Measurements from ENCODE around the gene ERC2. TPM values are rescaled to one million over a fixed set of nuclear protein-coding genes. Genes with fewer than 3 reads are reported as not detected.

ERC2 gene
- polyA plus RNA-seq, 2 of the 4 experiments (the other 2 are of a cell fraction), result 0.16 TPM; not detected in 1

DNA sequence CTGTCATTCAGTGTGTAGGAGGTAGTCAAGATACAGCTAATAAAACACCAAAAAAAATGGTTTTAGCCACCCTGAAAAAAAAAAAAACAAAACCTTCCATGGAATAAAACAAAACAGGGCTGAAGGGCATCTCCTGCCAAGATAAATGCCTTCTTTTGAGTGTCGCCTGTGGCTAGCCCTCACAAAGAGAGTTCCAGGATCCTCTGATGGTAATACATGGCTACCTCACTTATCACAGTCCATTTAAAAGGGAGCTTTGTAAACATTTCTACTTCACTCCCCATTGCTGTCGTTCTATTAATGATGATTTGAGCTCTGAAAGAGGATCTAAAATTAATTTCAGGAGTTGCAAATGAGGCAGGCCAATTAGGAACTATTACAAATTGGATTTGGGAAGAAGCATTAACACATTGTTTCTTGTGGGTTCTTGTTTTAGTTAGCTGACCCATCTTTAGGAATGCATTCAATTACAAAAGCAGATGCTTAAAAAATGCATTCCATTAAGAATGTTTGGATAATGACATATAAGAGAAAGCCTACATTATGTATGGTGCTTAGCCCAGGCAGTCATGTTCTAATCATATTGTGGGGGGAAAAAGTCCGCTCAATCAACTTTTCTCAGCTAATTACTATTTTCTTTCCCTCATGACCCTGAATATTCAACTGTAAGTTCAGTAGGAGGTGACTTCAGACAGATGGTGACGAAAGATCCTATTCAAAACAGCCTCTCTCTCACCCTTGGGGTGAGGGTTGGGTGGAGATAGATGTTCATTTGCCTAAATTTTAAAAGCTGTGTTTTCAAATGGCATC, 726.0 kb downstream of the ERC2 start:
- DNase-seq (ENCODE audit: low read depth in 1 of 2, low spot score in 1 of 2), result no peak
- no peak for TF ChIP-seq KDM5A (IDR thresholded peaks at IDR 0.05)
- Histone ChIP-seq H3K9me3 (no peaks in the 10 kb centered on the region), H3K4me1 (no peaks in the 10 kb centered on the region), H3K27ac (no peak overlapping the region), H3K4me3 (no peak overlapping the region), H3K4me2 (no peak overlapping the region)
- CTCF ChIA-PET, result interaction anchor here (0.6 to 1.4 kb wide), 2 partner anchors 16 to 1042 kb away, joined by 3 read pairs; no protein-coding TSS in a partner anchor
- ATAC-seq, result no peak
- POLR2A ChIA-PET, result no interaction called here
- 15% methylated on average over 4 of the region's 4 CpGs for WGBS (ENCODE audit: missing lambda C conversion rate)
- FAIRE-seq, result no peak

DNA sequence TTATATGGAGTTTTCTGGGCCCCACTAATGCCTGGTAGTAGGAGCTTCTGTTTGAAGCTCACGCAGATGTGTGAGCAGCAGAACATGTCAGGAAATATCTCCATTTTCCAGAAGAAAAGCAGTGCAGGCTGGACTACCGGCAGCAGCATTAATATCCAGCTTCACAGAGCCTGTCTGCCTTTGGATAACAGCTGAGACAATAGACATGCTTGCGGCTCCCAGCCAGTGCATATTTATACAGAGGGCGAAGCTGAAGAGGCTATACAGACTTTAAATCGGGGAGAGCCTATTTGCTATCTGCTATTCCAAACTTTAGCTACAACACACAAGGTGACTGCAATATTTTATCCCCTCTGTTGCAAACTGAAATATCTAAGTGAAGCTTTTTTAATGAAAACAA, 731.1 kb downstream of the ERC2 start:
- no peak overlapping the region for H3K4me2 ChIP-seq
- no peak for TF ChIP-seq RCOR1 (IDR thresholded peaks at IDR 0.05; ENCODE audit: low read depth, low read length)
- no peak for TF ChIP-seq POLR2AphosphoS2 (conservative IDR thresholded peaks at IDR 0.05; ENCODE audit: low read length)
- TF ChIP-seq CHD4 (IDR thresholded peaks at IDR 0.05; ENCODE audit: borderline replicate concordance), result no peak
- no peak for FAIRE-seq
- no peak for ATAC-seq
- no peak overlapping the region for H3K4me3 ChIP-seq
- ChIA-PET POLR2A (no interaction called here), CTCF (interaction anchor here (1.2 to 1.5 kb wide), 2 partner anchors 9 to 62 kb away, joined by 3 to 5 read pairs; no protein-coding TSS in a partner anchor)
- H3K4me1 ChIP-seq, result no peaks in the 10 kb centered on the region
- no peak overlapping the region for H3K27ac ChIP-seq
- 42% methylated on average over 5 of the region's 5 CpGs for WGBS (ENCODE audit: missing lambda C conversion rate)
- DNase-seq (ENCODE audit: low read depth in 1 of 2, low spot score in 1 of 2), result no peak
- no peaks in the 10 kb centered on the region for H3K9me3 ChIP-seq

DNA sequence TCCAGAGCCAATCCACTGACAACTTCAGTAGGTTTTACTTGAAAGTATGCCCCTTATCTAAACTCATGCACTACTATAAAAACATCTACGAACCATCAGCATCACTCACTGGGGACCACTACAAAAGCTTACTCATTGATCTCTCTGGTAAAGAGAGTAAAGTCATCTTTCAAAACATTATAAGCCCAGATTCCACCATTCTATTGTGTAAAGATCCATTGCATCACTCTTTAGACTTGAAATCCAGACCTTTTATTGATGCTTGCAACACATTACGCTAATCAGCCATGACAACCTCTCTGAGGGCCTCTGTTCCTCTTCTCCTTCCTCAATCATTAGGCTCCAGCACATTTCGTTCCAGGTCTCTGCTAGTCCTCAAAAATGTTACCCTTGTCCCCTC, 732.3 kb downstream of the ERC2 start:
- TF ChIP-seq, protein P1, sequence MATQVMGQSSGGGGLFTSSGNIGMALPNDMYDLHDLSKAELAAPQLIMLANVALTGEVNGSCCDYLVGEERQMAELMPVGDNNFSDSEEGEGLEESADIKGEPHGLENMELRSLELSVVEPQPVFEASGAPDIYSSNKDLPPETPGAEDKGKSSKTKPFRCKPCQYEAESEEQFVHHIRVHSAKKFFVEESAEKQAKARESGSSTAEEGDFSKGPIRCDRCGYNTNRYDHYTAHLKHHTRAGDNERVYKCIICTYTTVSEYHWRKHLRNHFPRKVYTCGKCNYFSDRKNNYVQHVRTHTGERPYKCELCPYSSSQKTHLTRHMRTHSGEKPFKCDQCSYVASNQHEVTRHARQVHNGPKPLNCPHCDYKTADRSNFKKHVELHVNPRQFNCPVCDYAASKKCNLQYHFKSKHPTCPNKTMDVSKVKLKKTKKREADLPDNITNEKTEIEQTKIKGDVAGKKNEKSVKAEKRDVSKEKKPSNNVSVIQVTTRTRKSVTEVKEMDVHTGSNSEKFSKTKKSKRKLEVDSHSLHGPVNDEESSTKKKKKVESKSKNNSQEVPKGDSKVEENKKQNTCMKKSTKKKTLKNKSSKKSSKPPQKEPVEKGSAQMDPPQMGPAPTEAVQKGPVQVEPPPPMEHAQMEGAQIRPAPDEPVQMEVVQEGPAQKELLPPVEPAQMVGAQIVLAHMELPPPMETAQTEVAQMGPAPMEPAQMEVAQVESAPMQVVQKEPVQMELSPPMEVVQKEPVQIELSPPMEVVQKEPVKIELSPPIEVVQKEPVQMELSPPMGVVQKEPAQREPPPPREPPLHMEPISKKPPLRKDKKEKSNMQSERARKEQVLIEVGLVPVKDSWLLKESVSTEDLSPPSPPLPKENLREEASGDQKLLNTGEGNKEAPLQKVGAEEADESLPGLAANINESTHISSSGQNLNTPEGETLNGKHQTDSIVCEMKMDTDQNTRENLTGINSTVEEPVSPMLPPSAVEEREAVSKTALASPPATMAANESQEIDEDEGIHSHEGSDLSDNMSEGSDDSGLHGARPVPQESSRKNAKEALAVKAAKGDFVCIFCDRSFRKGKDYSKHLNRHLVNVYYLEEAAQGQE (IDR thresholded peaks at IDR 0.05), result no peak
- TF ChIP-seq, protein P2, sequence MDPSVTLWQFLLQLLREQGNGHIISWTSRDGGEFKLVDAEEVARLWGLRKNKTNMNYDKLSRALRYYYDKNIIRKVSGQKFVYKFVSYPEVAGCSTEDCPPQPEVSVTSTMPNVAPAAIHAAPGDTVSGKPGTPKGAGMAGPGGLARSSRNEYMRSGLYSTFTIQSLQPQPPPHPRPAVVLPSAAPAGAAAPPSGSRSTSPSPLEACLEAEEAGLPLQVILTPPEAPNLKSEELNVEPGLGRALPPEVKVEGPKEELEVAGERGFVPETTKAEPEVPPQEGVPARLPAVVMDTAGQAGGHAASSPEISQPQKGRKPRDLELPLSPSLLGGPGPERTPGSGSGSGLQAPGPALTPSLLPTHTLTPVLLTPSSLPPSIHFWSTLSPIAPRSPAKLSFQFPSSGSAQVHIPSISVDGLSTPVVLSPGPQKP (IDR thresholded peaks at IDR 0.05; ENCODE audit: low read depth, low read length), result no peak
- TF ChIP-seq POLR2A (IDR thresholded peaks at IDR 0.05; ENCODE audit: low read length) (no peak), RFX5 (IDR thresholded peaks at IDR 0.05) (no peak), RARB (CRISPR knock-in tag; IDR thresholded peaks at IDR 0.05) (no peak), JUNB (IDR thresholded peaks at IDR 0.05) (no peak), SREBF2 (IDR thresholded peaks at IDR 0.05) (no peak)
- H3K4me1 ChIP-seq, result no peaks in the 10 kb centered on the region
- ATAC-seq (no peak), FAIRE-seq (no peak), DNase-seq (ENCODE audit: low read depth in 1 of 2, low spot score in 1 of 2) (no peak)
- POLR2A ChIA-PET, result no interaction called here
- WGBS (ENCODE audit: missing lambda C conversion rate), result 8% methylated on average over 3 of the region's 3 CpGs
- no peaks in the 10 kb centered on the region for H3K9me3 ChIP-seq
- H3K4me2 ChIP-seq, result no peak overlapping the region
- no peak overlapping the region for H3K4me3 ChIP-seq
- CTCF ChIA-PET, result no interaction called here
- no peak overlapping the region for H3K27ac ChIP-seq

DNA sequence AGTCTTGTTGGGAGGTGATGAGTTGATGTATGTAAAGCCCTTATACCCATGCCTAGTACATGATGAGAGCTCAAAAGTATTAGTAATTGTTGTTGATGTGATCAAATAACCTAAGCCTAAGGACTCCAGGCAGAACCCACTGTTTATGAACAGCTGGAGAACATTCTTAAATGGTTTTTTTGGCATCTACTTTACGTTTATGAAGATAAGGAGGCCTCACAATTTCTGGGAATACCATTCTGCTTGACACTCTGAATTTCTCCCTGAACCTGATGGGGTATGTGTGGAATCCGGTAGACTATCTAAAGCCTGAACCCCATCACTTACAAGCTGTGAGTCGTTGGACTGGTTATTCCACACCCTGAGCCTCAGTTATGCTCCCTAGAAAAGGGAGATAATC, 736.5 kb downstream of the ERC2 start:
- FAIRE-seq (no peak), ATAC-seq (no peak), DNase-seq (ENCODE audit: low read depth in 1 of 2, low spot score in 1 of 2) (no peak)
- WGBS (ENCODE audit: missing lambda C conversion rate), result 6% methylated on average over 2 of the region's 3 CpGs
- H3K4me2 ChIP-seq, result no peak overlapping the region
- no peak for TF ChIP-seq NFE2L2 (conservative IDR thresholded peaks at IDR 0.05; ENCODE audit: low read length)
- TF ChIP-seq FOSB (CRISPR knock-in tag; IDR thresholded peaks at IDR 0.05), result no peak
- no peak for TF ChIP-seq EP300 (IDR thresholded peaks at IDR 0.05)
- no peak for TF ChIP-seq JUNB (IDR thresholded peaks at IDR 0.05)
- TF ChIP-seq HOXA7 (CRISPR knock-in tag; IDR thresholded peaks at IDR 0.05), result no peak
- TF ChIP-seq MAZ (IDR thresholded peaks at IDR 0.05; ENCODE audit: borderline replicate concordance, low read depth, low read length), result no peak
- TF ChIP-seq, protein P3, sequence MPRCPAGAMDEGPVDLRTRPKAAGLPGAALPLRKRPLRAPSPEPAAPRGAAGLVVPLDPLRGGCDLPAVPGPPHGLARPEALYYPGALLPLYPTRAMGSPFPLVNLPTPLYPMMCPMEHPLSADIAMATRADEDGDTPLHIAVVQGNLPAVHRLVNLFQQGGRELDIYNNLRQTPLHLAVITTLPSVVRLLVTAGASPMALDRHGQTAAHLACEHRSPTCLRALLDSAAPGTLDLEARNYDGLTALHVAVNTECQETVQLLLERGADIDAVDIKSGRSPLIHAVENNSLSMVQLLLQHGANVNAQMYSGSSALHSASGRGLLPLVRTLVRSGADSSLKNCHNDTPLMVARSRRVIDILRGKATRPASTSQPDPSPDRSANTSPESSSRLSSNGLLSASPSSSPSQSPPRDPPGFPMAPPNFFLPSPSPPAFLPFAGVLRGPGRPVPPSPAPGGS (IDR thresholded peaks at IDR 0.05), result no peak
- TF ChIP-seq, protein P4, sequence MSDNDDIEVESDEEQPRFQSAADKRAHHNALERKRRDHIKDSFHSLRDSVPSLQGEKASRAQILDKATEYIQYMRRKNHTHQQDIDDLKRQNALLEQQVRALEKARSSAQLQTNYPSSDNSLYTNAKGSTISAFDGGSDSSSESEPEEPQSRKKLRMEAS (IDR thresholded peaks at IDR 0.05), result no peak
- TF ChIP-seq, protein P5, sequence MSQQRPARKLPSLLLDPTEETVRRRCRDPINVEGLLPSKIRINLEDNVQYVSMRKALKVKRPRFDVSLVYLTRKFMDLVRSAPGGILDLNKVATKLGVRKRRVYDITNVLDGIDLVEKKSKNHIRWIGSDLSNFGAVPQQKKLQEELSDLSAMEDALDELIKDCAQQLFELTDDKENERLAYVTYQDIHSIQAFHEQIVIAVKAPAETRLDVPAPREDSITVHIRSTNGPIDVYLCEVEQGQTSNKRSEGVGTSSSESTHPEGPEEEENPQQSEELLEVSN (IDR thresholded peaks at IDR 0.05; ENCODE audit: borderline replicate concordance, low read depth), result no peak
- no peak overlapping the region for H3K4me3 ChIP-seq
- CTCF ChIA-PET, result interaction anchor here (1.1 kb wide), 1 partner anchor 15 kb away, joined by 3 read pairs; no protein-coding TSS in a partner anchor
- no peaks in the 10 kb centered on the region for H3K4me1 ChIP-seq
- no peaks in the 10 kb centered on the region for H3K9me3 ChIP-seq
- no peak overlapping the region for H3K27ac ChIP-seq
- POLR2A ChIA-PET, result no interaction called here
